Liver (tissue), 9 donors: Measurements from ENCODE around the gene QPCTL. TPM values are rescaled to one million over a fixed set of nuclear protein-coding genes. Genes with fewer than 3 reads are reported as not detected.

Experiments used
- DNase-seq: peaks from one replicate; pipeline ENCODE4 v3.0.0-alpha.2; 2017; ENCODE audit warnings: low spot score
- H3K27ac ChIP-seq, 2 donors: one replicate each; pipeline ENCODE4 v1.7.0; 2013; ENCODE audit warnings: inconsistent platforms in 2 of 2, low read length in 2 of 2, control low read depth in 1 of 2, low read depth in 1 of 2, mild to moderate bottlenecking in 1 of 2
- H3K27me3 ChIP-seq, 4 donors: one replicate each; pipeline versions ENCODE4 v1.6.1 to v1.7.0; 2013; ENCODE audit warnings: low read length in 3 of 4, inconsistent platforms in 1 of 4, mild to moderate bottlenecking in 1 of 4, moderate library complexity in 1 of 4; ENCODE audit not compliant: control insufficient read depth in 4 of 4, insufficient read depth in 4 of 4
- H3K36me3 ChIP-seq, 4 donors: one replicate each; pipeline versions ENCODE4 v1.6.1 to v1.7.0; 2013; ENCODE audit warnings: low read length in 3 of 4, mild to moderate bottlenecking in 3 of 4, low read depth in 1 of 4, moderate library complexity in 1 of 4; ENCODE audit not compliant: control insufficient read depth in 4 of 4, insufficient read depth in 3 of 4
- H3K4me1 ChIP-seq, 4 donors: one replicate each; pipeline versions ENCODE4 v1.6.1 to v1.7.0; 2013; ENCODE audit warnings: low read length in 3 of 4, mild to moderate bottlenecking in 3 of 4, moderate library complexity in 1 of 4; ENCODE audit not compliant: control insufficient read depth in 4 of 4, insufficient read depth in 4 of 4
- H3K4me3 ChIP-seq, 3 donors: one replicate each; pipeline versions ENCODE4 v1.6.1 to v1.7.0; 2013; ENCODE audit warnings: low read length in 3 of 3, control low read depth in 1 of 3, low read depth in 1 of 3, mild to moderate bottlenecking in 1 of 3
- H3K9ac ChIP-seq, 2 donors: one replicate each; pipeline ENCODE4 v1.7.0; 2013; ENCODE audit warnings: low read length in 2 of 2, mild to moderate bottlenecking in 2 of 2, moderate library complexity in 2 of 2, control low read depth in 1 of 2, low read depth in 1 of 2
- H3K9me3 ChIP-seq, 4 donors: one replicate each; pipeline versions ENCODE4 v1.6.1 to v1.7.0; 2013; ENCODE audit warnings: low read length in 3 of 4; ENCODE audit not compliant: control insufficient read depth in 4 of 4
- EGR1 ChIP-seq, 2 donors: IDR thresholded peaks; 2 replicates each; pipeline ENCODE4 v1.6.1; 2016 to 2018; ENCODE audit warnings: antibody characterized with exemption in 2 of 2, low read depth in 2 of 2
- FOXA1 ChIP-seq: IDR thresholded peaks from 2 replicates; pipeline ENCODE4 v1.6.1; 2016; ENCODE audit warnings: antibody characterized with exemption
- FOXA2 ChIP-seq: IDR thresholded peaks from 2 replicates; pipeline ENCODE4 v1.6.1; 2016; ENCODE audit warnings: antibody characterized with exemption
- GABPA ChIP-seq, 2 donors: IDR thresholded peaks in 1 of 2; conservative IDR thresholded peaks in 1 of 2; 2 replicates each; pipeline ENCODE4 v1.6.1; 2016; ENCODE audit warnings: antibody characterized with exemption in 2 of 2, mild to moderate bottlenecking in 1 of 2, moderate library complexity in 1 of 2
- HNF4A ChIP-seq, 2 donors: conservative IDR thresholded peaks; 2 replicates each; pipeline ENCODE4 v1.6.1; 2016; ENCODE audit warnings: antibody characterized with exemption in 2 of 2, mild to moderate bottlenecking in 2 of 2
- HNF4G ChIP-seq: IDR thresholded peaks from 2 replicates; pipeline ENCODE4 v1.6.1; 2016; ENCODE audit warnings: antibody characterized with exemption
- JUND ChIP-seq, 2 donors: IDR thresholded peaks; 2 replicates each; pipeline ENCODE4 v1.6.1; 2016; ENCODE audit warnings: antibody characterized with exemption in 2 of 2
- MAX ChIP-seq: IDR thresholded peaks from 2 replicates; pipeline ENCODE4 v1.6.1; 2016; ENCODE audit warnings: antibody characterized with exemption
- NR2F2 ChIP-seq: IDR thresholded peaks from 2 replicates; pipeline ENCODE4 v1.6.1; 2016; ENCODE audit warnings: antibody characterized with exemption
- RAD21 ChIP-seq, 2 donors: IDR thresholded peaks; 2 replicates each; pipeline ENCODE4 v1.6.1; 2016; ENCODE audit warnings: antibody characterized with exemption in 2 of 2, mild to moderate bottlenecking in 2 of 2
- REST ChIP-seq: IDR thresholded peaks from 2 replicates; pipeline ENCODE4 v1.6.1; 2016; ENCODE audit warnings: antibody characterized with exemption, mild to moderate bottlenecking
- RXRA ChIP-seq, 2 donors: IDR thresholded peaks; 2 replicates each; pipeline ENCODE4 v1.6.1; 2017 to 2018; ENCODE audit warnings: antibody characterized with exemption in 2 of 2, mild to moderate bottlenecking in 1 of 2
- SP1 ChIP-seq: IDR thresholded peaks from 2 replicates; pipeline ENCODE4 v1.6.1; 2018; ENCODE audit warnings: antibody characterized with exemption, mild to moderate bottlenecking
- TAF1 ChIP-seq: conservative IDR thresholded peaks from 2 replicates; pipeline ENCODE4 v1.6.1; 2016; ENCODE audit warnings: antibody characterized with exemption, mild to moderate bottlenecking
- YY1 ChIP-seq: IDR thresholded peaks from 2 replicates; pipeline ENCODE4 v1.6.1; 2016; ENCODE audit warnings: antibody characterized with exemption, mild to moderate bottlenecking
- ZBTB33 ChIP-seq: IDR thresholded peaks from 2 replicates; pipeline ENCODE4 v1.6.1; 2016; ENCODE audit warnings: antibody characterized with exemption
- WGBS: extraction: QIAGEN DNeasy Blood & Tissue Kit; methylation state at CpG from one replicate; pipeline ENCODE4 v1.1.7; 2013; 5-methylcytosine and 5-hydroxymethylcytosine counted together
- polyA plus RNA-seq, 2 donors: library from polyadenylated mRNA; stranded (reverse) in 1 of 2; unstranded in 1 of 2; fragments of 200-250 nt in 1 of 2; fragments of >200 nt in 1 of 2; fragmentation: Nextera tagmentation in 1 of 2; extraction: Ambion mirVana in 1 of 2; gene quantifications; one replicate each; pipeline versions ENCODE4 v1.2.1 to v1.2.3, GENCODE V29; 2013 to 2015
- total RNA-seq, 2 donors: library from RNA; depleted of rRNA; stranded (reverse); fragments of >200 nt; gene quantifications; one replicate each; pipeline ENCODE4 v1.2.3, GENCODE V29; 2014
- TF ChIP-seq, protein P1 (sequence below): fragments of 150-350 bp; IDR thresholded peaks from 2 replicates; pipeline ENCODE4 v1.5.1; 2017; ENCODE audit warnings: improper control_type of control experiment, low read depth, low read length; ENCODE audit not compliant: missing input control
- TF ChIP-seq, protein P2 (sequence below): IDR thresholded peaks from 2 replicates; pipeline ENCODE4 v1.6.1; 2016; ENCODE audit warnings: antibody characterized with exemption
- donor health status: healthy.
- donor health status: healthy.
- donor health status: healthy.
- donor health status: healthy.
- donor health status: healthy.

Gene QPCTL
- total and polyA plus RNA-seq, 4 donors: 2.9 to 6.1 (median 4.1) TPM

DNA sequence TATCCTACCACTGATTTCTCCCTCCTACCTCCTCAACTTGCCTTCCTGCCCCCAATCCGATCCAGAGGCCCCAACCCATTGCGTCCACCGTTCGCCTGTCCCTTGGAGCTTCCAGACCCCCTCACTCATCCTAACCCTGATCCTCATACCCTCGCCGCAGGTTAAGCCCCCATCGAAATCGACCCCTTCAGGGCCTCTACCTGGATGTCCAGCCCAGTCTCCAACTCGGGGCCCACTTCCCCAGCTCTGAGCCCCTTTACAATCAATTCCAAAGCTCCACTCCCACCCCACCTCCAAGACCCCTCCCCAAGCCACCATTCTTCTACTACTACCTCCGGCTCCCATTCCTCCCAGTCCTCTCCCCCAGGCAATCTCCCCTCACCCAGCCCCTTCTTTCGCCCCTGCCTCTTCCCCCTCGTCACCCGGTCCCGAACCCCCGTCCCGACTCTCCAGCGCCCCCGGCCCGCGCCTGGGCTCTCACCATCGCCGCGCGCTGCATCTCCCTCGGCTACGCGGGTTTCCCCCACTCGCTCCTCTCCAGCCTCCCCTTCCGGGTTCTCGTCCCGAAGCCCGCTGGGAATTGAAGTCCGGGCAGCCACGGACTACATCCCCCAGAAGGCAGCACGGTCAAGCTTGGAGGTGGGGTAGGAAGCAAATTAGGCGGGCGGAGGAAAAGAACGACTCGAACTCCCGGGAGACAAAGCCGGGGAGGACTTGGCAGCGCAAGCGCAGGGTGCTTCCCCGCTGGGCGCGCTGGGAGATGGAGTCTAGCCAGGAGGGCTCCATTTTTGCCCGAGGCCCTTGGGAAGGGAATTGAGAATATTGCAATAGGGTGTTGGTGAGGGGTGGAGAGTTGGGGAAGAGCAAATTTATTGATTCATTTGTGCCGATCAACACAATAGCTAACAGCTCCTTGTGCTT, 38.2 kb downstream of the QPCTL start, which contains the start of gene FBXO46:
FBXO46 (minus strand) TSS at position 529 of the 921 bp plus-strand sequence. CDS start 17,401 bp downstream, outside the sequence.
- WGBS: 1% methylated on average over 48 of the region's 48 CpGs
- Histone ChIP-seq H3K4me3 (peak within 1 kb of the TSS; percentile 66 to 94 (median 80)), H3K27ac (peak within 1 kb of the TSS; percentile 35 to 64)

More for the DNA sequence above, 38.2 kb downstream of the QPCTL start, which contains the start of gene FBXO46:
- Histone ChIP-seq H3K9me3 (no peaks in the 10 kb centered on the region), H3K9ac (peak within 1 kb of the TSS; percentile 42 to 69), H3K36me3 (peaks cover 0 to 1% (median 0%) of the 10 kb centered on the region in 4 donors), H3K4me1 (peaks cover 0 to 18% (median 8%) of the 10 kb centered on the region in 4 donors), H3K27me3 (no peaks in the 10 kb centered on the region)
- TF ChIP-seq FOXA1 (peak; percentile 28), RAD21 (IDR thresholded peaks at IDR 0.05) (peak; percentile 51 to 56), ZBTB33 (peak; percentile 94), RXRA (IDR thresholded peaks at IDR 0.05) (peak; percentile 46 to 58), TAF1 (peak; percentile 58), MAX (peak; percentile 79), NR2F2 (peak; percentile 60), SP1 (peak; percentile 89), EGR1 (IDR thresholded peaks at IDR 0.05; ENCODE audit: low read depth in 2 of 2) (peak in 1 of 2 donors; percentile 83), REST (peak; percentile 79), HNF4G (no peak), FOXA2 (peak; percentile 48), GABPA (IDR thresholded peaks at IDR 0.05 in 1 of 2, conservative IDR thresholded peaks at IDR 0.05 in 1 of 2) (peak; percentile 27 to 88), JUND (IDR thresholded peaks at IDR 0.05) (peak in 1 of 2 donors; percentile 44), HNF4A (conservative IDR thresholded peaks at IDR 0.05) (peak in 1 of 2 donors; percentile 43), YY1 (peak; percentile 97)
- TF ChIP-seq, protein P1, sequence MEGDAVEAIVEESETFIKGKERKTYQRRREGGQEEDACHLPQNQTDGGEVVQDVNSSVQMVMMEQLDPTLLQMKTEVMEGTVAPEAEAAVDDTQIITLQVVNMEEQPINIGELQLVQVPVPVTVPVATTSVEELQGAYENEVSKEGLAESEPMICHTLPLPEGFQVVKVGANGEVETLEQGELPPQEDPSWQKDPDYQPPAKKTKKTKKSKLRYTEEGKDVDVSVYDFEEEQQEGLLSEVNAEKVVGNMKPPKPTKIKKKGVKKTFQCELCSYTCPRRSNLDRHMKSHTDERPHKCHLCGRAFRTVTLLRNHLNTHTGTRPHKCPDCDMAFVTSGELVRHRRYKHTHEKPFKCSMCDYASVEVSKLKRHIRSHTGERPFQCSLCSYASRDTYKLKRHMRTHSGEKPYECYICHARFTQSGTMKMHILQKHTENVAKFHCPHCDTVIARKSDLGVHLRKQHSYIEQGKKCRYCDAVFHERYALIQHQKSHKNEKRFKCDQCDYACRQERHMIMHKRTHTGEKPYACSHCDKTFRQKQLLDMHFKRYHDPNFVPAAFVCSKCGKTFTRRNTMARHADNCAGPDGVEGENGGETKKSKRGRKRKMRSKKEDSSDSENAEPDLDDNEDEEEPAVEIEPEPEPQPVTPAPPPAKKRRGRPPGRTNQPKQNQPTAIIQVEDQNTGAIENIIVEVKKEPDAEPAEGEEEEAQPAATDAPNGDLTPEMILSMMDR: no peak
- TF ChIP-seq, protein P2, sequence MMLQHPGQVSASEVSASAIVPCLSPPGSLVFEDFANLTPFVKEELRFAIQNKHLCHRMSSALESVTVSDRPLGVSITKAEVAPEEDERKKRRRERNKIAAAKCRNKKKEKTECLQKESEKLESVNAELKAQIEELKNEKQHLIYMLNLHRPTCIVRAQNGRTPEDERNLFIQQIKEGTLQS: no peak
- peak; percentile 91 for DNase-seq
